NCI-H1417 (cell line): ENCODE data around the gene WDTC1.
"Not testable (repeated sequence)": the region's sequence is repeated elsewhere in the genome, so short reads cannot be mapped to it uniquely, and the experiment has no call there.

ENCODE experiments used
- DNase-seq, 3 experiments: peaks; one replicate each; lab custom pipeline; 2025; lab: John Stamatoyannopoulos, UW

The WDTC1 gene

GRCh38 chr1:27234049-27234882 is at the start of gene WDTC1:
TSS of gene WDTC1 (plus strand) at chr1:27234632. CDS start at chr1:27261055, 26,423 bp downstream.
- peak; percentile 97 for DNase-seq

- not testable (repeated sequence) for DNase-seq
Measured at GRCh38 chr1:27184665-27185064, 49.8 kb upstream of the WDTC1 start.

- no peak for DNase-seq
Measured at GRCh38 chr1:27192039-27192529, 42.3 kb upstream of the WDTC1 start.

GRCh38 chr1:27193194-27193593 is 41.2 kb upstream of the WDTC1 start:
- DNase-seq, result no peak

- no peak for DNase-seq
Measured at GRCh38 chr1:27201295-27201694, 33.1 kb upstream of the WDTC1 start.

- DNase-seq, result no peak
Measured at GRCh38 chr1:27203946-27204345, 30.5 kb upstream of the WDTC1 start.

GRCh38 chr1:27207238-27207637 is 27.2 kb upstream of the WDTC1 start:
- DNase-seq, result not testable (repeated sequence)

GRCh38 chr1:27208143-27208850 is 26.1 kb upstream of the WDTC1 start:
- DNase-seq, result not testable (repeated sequence)

GRCh38 chr1:27216466-27216865 is 18.0 kb upstream of the WDTC1 start:
- no peak for DNase-seq

GRCh38 chr1:27217401-27217800 is 17.0 kb upstream of the WDTC1 start:
- no peak for DNase-seq

- no peak for DNase-seq
Measured at GRCh38 chr1:27218736-27219135, 15.7 kb upstream of the WDTC1 start.

GRCh38 chr1:27220096-27220495 is 14.3 kb upstream of the WDTC1 start:
- peak in 1 of 3 experiments; percentile 56 for DNase-seq

GRCh38 chr1:27220702-27221497 is 13.5 kb upstream of the WDTC1 start:
- peak in 1 of 3 experiments; percentile 22 for DNase-seq

- no peak for DNase-seq
Measured at GRCh38 chr1:27225621-27226020, 8.8 kb upstream of the WDTC1 start.

- DNase-seq, result no peak
Measured at GRCh38 chr1:27227765-27228164, 6.7 kb upstream of the WDTC1 start.

GRCh38 chr1:27233667-27234048 is 774 bp upstream of the WDTC1 start:
- DNase-seq, result no peak

- DNase-seq, result no peak
Measured at GRCh38 chr1:27235827-27236226, 1.4 kb downstream of the WDTC1 start.

- no peak for DNase-seq
Measured at GRCh38 chr1:27237112-27237511, 2.7 kb downstream of the WDTC1 start.

GRCh38 chr1:27238032-27238431 is 3.6 kb downstream of the WDTC1 start:
- DNase-seq, result no peak

GRCh38 chr1:27241677-27242076 is 7.2 kb downstream of the WDTC1 start:
- DNase-seq, result no peak

GRCh38 chr1:27243665-27244064 is 9.2 kb downstream of the WDTC1 start:
- not testable (repeated sequence) for DNase-seq

GRCh38 chr1:27246194-27246593 is 11.8 kb downstream of the WDTC1 start:
- DNase-seq, result no peak
